BLaER1 (cell line): ENCODE measurements around the gene PHF12.
A peak's percentile ranks its signal among the peaks of the same experiment; 100 is the strongest.

Source experiments
- H3K27ac ChIP-seq: shearing (Covaris generic); formaldehyde crosslinking; 2 replicates; pipeline ENCODE4 v1.8.1; 2022
- H3K27me3 ChIP-seq: shearing (Covaris generic); formaldehyde crosslinking; 2 replicates; pipeline ENCODE4 v1.8.1; 2022
- H3K36me3 ChIP-seq: shearing (Covaris generic); formaldehyde crosslinking; 2 replicates; pipeline ENCODE4 v1.8.1; 2022
- H3K4me1 ChIP-seq: shearing (Covaris generic); formaldehyde crosslinking; 2 replicates; pipeline ENCODE4 v1.8.1; 2022
- H3K4me2 ChIP-seq: shearing (Covaris generic); formaldehyde crosslinking; 2 replicates; pipeline ENCODE4 v1.8.1; 2022
- H3K4me3 ChIP-seq: shearing (Covaris generic); formaldehyde crosslinking; 2 replicates; pipeline ENCODE4 v1.8.1; 2022
- H3K9ac ChIP-seq: shearing (Covaris generic); formaldehyde crosslinking; 2 replicates; pipeline ENCODE4 v1.8.1; 2022
- H3K9me3 ChIP-seq: shearing (Covaris generic); formaldehyde crosslinking; 2 replicates; pipeline ENCODE4 v1.8.1; 2022
- H4K20me1 ChIP-seq: shearing (Covaris generic); formaldehyde crosslinking; 2 replicates; pipeline ENCODE4 v1.8.1; 2022
- Cebpa-rat ChIP-seq: shearing (Covaris generic); IDR thresholded peaks from 2 replicates; pipeline ENCODE4 v1.8.1; 2022

The PHF12 gene

GRCh38 chr17:28975646-28976045 lies 24.3 kb upstream of the PHF12 start:
- Histone ChIP-seq H3K36me3 (no peaks in the 10 kb centered on the region), H3K27me3 (no peaks in the 10 kb centered on the region), H3K4me2 (no peak overlapping the region), H3K9ac (no peak overlapping the region), H3K4me3 (no peak overlapping the region), H3K9me3 (no peaks in the 10 kb centered on the region), H3K27ac (peak overlapping the region; percentile 50; the same call in 1 of the 2 replicates), H3K4me1 (peaks cover 67% of the 10 kb centered on the region), H4K20me1 (no peaks in the 10 kb centered on the region)
- no peak for TF ChIP-seq Cebpa-rat

DNA sequence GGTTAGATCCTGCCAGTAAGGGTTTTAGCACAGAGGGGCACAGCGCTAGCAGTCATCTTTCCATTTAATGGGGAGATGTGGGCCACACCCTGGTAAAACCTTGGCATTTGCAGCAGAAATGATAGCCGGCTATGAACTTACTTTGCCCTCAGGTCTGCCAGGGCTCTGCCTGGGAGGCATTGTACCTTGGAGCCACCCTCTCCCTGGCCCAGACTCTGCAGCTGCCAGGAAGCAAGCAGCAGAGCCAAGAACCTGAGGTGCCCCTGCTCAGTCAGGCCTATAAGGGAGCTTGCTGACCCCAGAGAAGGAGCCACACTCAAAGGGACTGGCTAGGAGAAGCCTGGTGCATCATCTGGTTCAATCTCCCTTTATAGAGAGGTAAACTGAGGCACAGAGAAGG lies 23.7 kb upstream of the PHF12 start:
- Histone ChIP-seq H4K20me1 (no peaks in the 10 kb centered on the region), H3K9me3 (no peaks in the 10 kb centered on the region), H3K4me3 (no peak overlapping the region), H3K27ac (no peak overlapping the region), H3K36me3 (no peaks in the 10 kb centered on the region), H3K4me2 (peak overlapping the region; percentile 15; the same call in 1 of the 2 replicates), H3K27me3 (no peaks in the 10 kb centered on the region), H3K4me1 (peaks cover 68% of the 10 kb centered on the region), H3K9ac (no peak overlapping the region)
- no peak for TF ChIP-seq Cebpa-rat

GRCh38 chr17:28974451-28974850 lies 23.1 kb upstream of the PHF12 start:
- Histone ChIP-seq H3K36me3 (no peaks in the 10 kb centered on the region), H3K4me2 (no peak overlapping the region), H4K20me1 (no peaks in the 10 kb centered on the region), H3K4me1 (peaks cover 72% of the 10 kb centered on the region), H3K9me3 (no peaks in the 10 kb centered on the region), H3K27me3 (no peaks in the 10 kb centered on the region), H3K4me3 (no peak overlapping the region), H3K9ac (0 out of 2 replicates have a peak overlapping the region, but pooled peaks have one; percentile 7), H3K27ac (no peak overlapping the region)
- TF ChIP-seq Cebpa-rat = no peak

GRCh38 chr17:28973425-28973824 lies 22.1 kb upstream of the PHF12 start:
- Histone ChIP-seq H3K4me1 (peaks cover 65% of the 10 kb centered on the region), H3K9me3 (no peaks in the 10 kb centered on the region), H3K36me3 (no peaks in the 10 kb centered on the region), H3K4me3 (no peak overlapping the region), H3K27me3 (no peaks in the 10 kb centered on the region), H3K9ac (no peak overlapping the region), H3K4me2 (no peak overlapping the region), H4K20me1 (no peaks in the 10 kb centered on the region), H3K27ac (peak overlapping the region; percentile 25; the same call in 1 of the 2 replicates)
- TF ChIP-seq Cebpa-rat = no peak

DNA sequence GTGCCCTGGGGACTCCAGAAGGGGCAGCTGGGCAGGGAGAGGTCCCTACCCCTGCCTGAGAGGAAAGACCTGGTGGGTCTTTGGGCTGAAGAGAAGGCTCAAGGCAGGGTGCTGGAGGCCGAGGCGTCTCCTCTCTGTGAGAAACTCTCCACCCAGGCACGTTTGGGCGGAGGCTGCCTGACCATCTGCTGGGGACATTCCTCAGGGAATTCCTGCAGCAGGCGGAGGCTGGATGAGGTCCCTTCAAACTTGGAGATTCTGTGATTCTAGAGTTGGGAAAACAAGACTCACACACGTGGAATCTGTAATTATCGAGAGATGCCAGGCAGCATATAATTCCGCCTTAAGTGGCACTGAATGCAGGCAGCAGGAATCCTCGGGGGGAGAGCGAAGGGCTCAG lies 21.1 kb upstream of the PHF12 start:
- H3K9me3 ChIP-seq = no peaks in the 10 kb centered on the region
- H3K4me2 ChIP-seq = no peak overlapping the region
- H3K27me3 ChIP-seq = no peaks in the 10 kb centered on the region
- H4K20me1 ChIP-seq = no peaks in the 10 kb centered on the region
- TF ChIP-seq Cebpa-rat = no peak
- peaks cover 65% of the 10 kb centered on the region for H3K4me1 ChIP-seq
- no peak overlapping the region for H3K4me3 ChIP-seq
- H3K9ac ChIP-seq = no peak overlapping the region
- no peak overlapping the region for H3K27ac ChIP-seq
- no peaks in the 10 kb centered on the region for H3K36me3 ChIP-seq

- Histone ChIP-seq H3K36me3 (no peaks in the 10 kb centered on the region), H3K4me2 (no peak overlapping the region), H3K4me1 (peaks cover 65% of the 10 kb centered on the region), H3K9ac (no peak overlapping the region), H4K20me1 (no peaks in the 10 kb centered on the region), H3K9me3 (no peaks in the 10 kb centered on the region), H3K4me3 (no peak overlapping the region), H3K27ac (no peak overlapping the region), H3K27me3 (no peaks in the 10 kb centered on the region)
- no peak for TF ChIP-seq Cebpa-rat
Measured at GRCh38 chr17:28970879-28971278, 19.6 kb upstream of the PHF12 start.

DNA sequence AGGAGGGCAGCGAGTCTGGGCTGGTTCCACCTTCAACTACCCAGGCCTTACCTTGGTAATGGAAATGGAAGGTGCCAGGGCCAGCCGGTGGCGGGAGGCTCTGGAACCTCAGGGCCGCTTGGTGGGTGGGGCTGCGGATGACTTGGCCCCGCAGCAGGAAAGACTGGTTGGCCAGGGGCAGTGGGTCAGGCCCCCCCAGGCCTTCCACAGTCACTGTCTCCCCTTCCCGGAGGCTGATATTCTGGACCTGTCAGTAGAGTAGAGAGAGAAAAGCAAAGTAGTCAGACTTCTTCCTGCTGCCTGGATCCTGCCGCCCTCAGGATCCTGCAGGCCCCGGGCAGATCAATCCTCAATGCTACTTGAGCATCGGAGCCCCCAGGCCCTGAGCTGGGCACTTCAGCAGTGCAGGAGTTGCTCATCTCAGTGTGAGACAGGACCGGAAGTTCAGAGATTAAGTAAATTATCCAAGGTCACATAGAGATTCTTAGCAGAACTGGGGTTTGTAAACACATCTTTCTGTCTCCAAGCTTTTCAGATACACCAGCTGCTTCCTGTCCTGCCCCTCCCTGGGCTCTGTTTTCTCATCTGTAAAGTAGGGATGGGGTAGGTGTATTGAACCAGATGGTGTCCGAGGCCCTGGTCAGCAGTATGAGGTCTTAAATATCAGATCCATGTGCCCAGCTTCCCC lies 18.5 kb upstream of the PHF12 start:
- no peaks in the 10 kb centered on the region for H3K36me3 ChIP-seq
- no peaks in the 10 kb centered on the region for H4K20me1 ChIP-seq
- no peaks in the 10 kb centered on the region for H3K27me3 ChIP-seq
- peaks cover 60% of the 10 kb centered on the region for H3K4me1 ChIP-seq
- H3K27ac ChIP-seq = peak overlapping the region; percentile 16
- peak overlapping the region; percentile 5; the same call in 1 of the 2 replicates for H3K9ac ChIP-seq
- no peak for TF ChIP-seq Cebpa-rat
- no peaks in the 10 kb centered on the region for H3K9me3 ChIP-seq
- H3K4me3 ChIP-seq = no peak overlapping the region
- peak overlapping the region; percentile 48 for H3K4me2 ChIP-seq

- peaks cover 58% of the 10 kb centered on the region for H3K4me1 ChIP-seq
- TF ChIP-seq Cebpa-rat = no peak
- no peak overlapping the region for H3K4me2 ChIP-seq
- H4K20me1 ChIP-seq = no peaks in the 10 kb centered on the region
- H3K27me3 ChIP-seq = no peaks in the 10 kb centered on the region
- no peaks in the 10 kb centered on the region for H3K36me3 ChIP-seq
- H3K9me3 ChIP-seq = no peaks in the 10 kb centered on the region
- H3K9ac ChIP-seq = no peak overlapping the region
- H3K4me3 ChIP-seq = no peak overlapping the region
- no peak overlapping the region for H3K27ac ChIP-seq
Measured at GRCh38 chr17:28968914-28969295, 17.6 kb upstream of the PHF12 start.

GRCh38 chr17:28968231-28968913 lies 17.1 kb upstream of the PHF12 start:
- Histone ChIP-seq H3K27ac (peak overlapping the region; percentile 57; the same call in 1 of the 2 replicates), H3K9ac (no peak overlapping the region), H3K4me3 (no peak overlapping the region)

More at GRCh38 chr17:28968231-28968913, 17.1 kb upstream of the PHF12 start:
- Histone ChIP-seq H3K9me3 (no peaks in the 10 kb centered on the region), H4K20me1 (no peaks in the 10 kb centered on the region), H3K4me1 (peaks cover 53% of the 10 kb centered on the region), H3K36me3 (no peaks in the 10 kb centered on the region), H3K4me2 (peak overlapping the region; percentile 58; the same call in 1 of the 2 replicates), H3K27me3 (no peaks in the 10 kb centered on the region)
- no peak for TF ChIP-seq Cebpa-rat
